Neutrophil (primary cell): ENCODE results near the gene TAF8.

Experiments used
- H3K27ac ChIP-seq: fragments of 200-600 bp; sonication (generic); 2 replicates; pipeline ENCODE4 v1.5.1; 2016; ENCODE audit warnings: mild to moderate bottlenecking, moderate library complexity
- H3K27me3 ChIP-seq: fragments of 200-600 bp; sonication (generic); 2 replicates; pipeline ENCODE4 v1.6.0; 2016; ENCODE audit warnings: mild to moderate bottlenecking
- H3K36me3 ChIP-seq: fragments of 200-600 bp; sonication (generic); 2 replicates; pipeline ENCODE4 v1.5.1; 2017
- H3K4me1 ChIP-seq, 2 experiments: fragments of 200-600 bp in 1 of 2; sonication (generic) in 1 of 2; 1 replicate in 1 of 2; 2 replicates in 1 of 2; pipeline versions ENCODE4 v1.5.1 to v1.6.1; 2013 to 2016; ENCODE audit warnings: low read depth in 1 of 2, low read length in 1 of 2, mild to moderate bottlenecking in 1 of 2, moderate library complexity in 1 of 2; ENCODE audit not compliant: control insufficient read depth in 1 of 2, insufficient read depth in 1 of 2
- H3K4me3 ChIP-seq, 2 experiments: fragments of 200-600 bp in 1 of 2; sonication (generic) in 1 of 2; 1 replicate in 1 of 2; 2 replicates in 1 of 2; pipeline ENCODE4 v1.5.1; 2013 to 2016; ENCODE audit warnings: low read depth in 1 of 2, low read length in 1 of 2, mild to moderate bottlenecking in 1 of 2, moderate library complexity in 1 of 2
- H3K9me3 ChIP-seq: fragments of 200-600 bp; sonication (generic); 2 replicates; pipeline ENCODE4 v1.5.1; 2016
- TF ChIP-seq, protein P1 (sequence below): fragments of 200-600 bp; sonication (generic); IDR thresholded peaks from 2 replicates; pipeline ENCODE4 v1.5.1; 2016; ENCODE audit warnings: antibody characterized with exemption

Gene TAF8

DNA sequence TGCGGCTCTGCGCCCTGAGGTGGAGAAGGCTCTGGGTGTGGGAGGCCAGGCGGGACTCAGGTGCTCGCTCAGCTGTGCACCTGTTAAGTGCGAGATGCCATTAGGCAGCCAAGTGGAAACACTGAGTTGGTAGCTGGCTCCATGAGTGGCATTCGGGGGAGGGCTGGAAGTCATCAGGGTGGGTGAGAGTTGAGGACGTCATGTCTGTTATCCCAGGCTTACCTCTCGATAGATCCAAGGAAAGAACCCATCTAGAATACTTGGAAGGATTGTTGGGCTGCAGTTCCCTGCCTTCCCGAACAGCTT is 41.3 kb downstream of the TAF8 start:
- no peaks in the 10 kb centered on the region for H3K4me1 ChIP-seq
- H3K4me3 ChIP-seq = no peak overlapping the region
- no peaks in the 10 kb centered on the region for H3K27me3 ChIP-seq
- H3K9me3 ChIP-seq = no peaks in the 10 kb centered on the region
- H3K36me3 ChIP-seq = peaks cover 3% of the 10 kb centered on the region
- TF ChIP-seq, protein P1, sequence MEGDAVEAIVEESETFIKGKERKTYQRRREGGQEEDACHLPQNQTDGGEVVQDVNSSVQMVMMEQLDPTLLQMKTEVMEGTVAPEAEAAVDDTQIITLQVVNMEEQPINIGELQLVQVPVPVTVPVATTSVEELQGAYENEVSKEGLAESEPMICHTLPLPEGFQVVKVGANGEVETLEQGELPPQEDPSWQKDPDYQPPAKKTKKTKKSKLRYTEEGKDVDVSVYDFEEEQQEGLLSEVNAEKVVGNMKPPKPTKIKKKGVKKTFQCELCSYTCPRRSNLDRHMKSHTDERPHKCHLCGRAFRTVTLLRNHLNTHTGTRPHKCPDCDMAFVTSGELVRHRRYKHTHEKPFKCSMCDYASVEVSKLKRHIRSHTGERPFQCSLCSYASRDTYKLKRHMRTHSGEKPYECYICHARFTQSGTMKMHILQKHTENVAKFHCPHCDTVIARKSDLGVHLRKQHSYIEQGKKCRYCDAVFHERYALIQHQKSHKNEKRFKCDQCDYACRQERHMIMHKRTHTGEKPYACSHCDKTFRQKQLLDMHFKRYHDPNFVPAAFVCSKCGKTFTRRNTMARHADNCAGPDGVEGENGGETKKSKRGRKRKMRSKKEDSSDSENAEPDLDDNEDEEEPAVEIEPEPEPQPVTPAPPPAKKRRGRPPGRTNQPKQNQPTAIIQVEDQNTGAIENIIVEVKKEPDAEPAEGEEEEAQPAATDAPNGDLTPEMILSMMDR = no peak
- H3K27ac ChIP-seq = no peak overlapping the region

DNA sequence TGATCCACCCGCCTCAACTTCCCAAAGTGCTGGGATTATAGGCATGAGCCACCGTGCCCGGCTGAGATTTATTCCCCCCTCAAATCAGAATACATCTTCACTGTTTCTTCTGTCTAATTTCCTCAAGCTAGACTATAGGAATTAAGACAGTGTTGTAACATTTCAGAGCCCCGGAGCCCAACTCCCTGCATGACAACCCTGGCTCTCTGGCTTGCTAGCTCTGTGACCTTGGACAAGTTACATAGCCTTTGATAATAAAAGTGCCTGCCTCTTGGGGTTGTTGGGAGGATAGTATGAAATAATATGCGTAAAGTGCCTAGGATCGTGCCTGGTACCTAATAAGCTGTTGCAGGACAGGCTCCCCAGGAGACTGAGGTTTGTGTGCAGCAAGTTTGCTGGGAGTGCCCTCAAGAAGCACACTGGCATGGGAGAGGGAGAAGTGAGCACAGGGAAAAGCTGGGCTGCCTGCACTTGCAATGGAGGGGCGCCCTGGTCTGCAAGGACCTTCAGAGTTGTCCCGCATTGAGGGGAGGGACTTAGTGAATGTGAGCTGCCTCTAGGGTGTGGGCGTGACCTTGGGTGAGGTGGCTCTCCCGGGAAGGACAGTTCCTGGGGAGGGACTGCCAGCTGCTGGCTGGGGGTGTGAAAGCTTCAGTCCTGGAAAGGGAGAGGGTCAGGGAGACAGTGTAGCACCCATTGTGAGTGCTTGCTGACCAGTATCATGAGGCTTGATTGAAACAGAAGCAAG is 43.4 kb downstream of the TAF8 start:
- Histone ChIP-seq H3K4me3 (no peak overlapping the region), H3K4me1 (no peaks in the 10 kb centered on the region), H3K9me3 (no peaks in the 10 kb centered on the region)

DNA sequence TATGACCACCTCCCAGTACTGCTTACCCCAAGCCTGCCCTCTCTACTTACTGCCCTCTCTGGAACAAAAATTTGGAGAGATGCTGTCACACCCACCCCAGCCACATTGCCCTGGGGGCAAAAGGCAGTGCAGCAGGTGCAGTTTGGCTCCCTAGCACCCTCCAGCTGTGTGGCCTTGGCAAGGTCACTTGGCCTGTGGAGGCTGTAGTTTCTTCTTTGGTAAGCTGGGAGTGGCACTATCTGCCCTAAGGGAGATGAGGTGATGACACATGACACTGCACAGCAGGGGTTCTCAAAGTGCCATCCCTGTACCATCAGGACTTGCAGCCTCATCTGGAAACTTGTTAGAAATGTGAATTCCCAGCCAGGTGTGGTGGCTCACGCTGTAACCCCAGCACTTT is 44.8 kb downstream of the TAF8 start:
- TF ChIP-seq, protein P1 = no peak
- Histone ChIP-seq H3K27me3 (no peaks in the 10 kb centered on the region), H3K9me3 (no peaks in the 10 kb centered on the region), H3K4me1 (no peaks in the 10 kb centered on the region), H3K27ac (no peak overlapping the region), H3K36me3 (no peaks in the 10 kb centered on the region), H3K4me3 (no peak overlapping the region)

More for the DNA sequence above, 43.4 kb downstream of the TAF8 start:
- H3K27me3 ChIP-seq = no peaks in the 10 kb centered on the region
- no peaks in the 10 kb centered on the region for H3K36me3 ChIP-seq
- H3K27ac ChIP-seq = no peak overlapping the region
- TF ChIP-seq, protein P1 = no peak

DNA sequence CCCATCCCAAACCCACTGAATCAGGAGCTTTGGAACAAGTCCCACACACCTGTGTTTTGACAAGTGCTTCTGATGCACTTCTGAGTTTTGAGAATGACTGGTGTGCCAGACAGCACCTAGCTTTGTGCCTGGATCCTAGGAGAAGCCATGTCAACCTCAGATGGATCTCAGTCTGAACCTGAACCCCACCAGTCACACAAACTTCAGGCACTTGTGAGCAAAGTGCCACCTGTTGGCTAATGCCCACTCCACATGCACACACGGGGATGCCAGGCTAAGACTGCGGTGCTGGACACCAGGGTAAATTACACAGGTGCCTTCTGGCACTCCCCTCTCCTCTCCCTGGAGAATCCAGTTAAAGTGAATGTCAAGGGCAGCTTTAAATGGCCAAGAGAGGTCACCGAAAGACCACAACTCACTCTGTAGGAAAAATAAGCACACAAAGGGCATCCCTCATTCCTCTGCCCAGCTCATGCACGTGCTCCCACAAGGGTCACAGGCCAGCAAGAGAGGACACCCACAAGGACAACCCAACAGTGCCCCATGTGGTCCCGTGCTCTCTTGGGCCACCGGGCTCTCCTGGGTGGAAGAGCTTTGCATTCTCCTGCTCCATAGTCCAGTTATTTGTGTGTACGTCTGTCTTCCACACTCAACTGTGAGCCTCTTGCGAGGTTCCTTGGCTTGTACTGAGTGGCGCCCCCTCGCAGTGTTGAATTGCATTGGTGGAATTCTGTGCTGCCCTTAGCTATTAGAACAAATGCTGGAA is 45.6 kb downstream of the TAF8 start:
- no peaks in the 10 kb centered on the region for H3K27me3 ChIP-seq
- no peaks in the 10 kb centered on the region for H3K36me3 ChIP-seq
- no peak overlapping the region for H3K27ac ChIP-seq
- TF ChIP-seq, protein P1 = no peak
- H3K4me1 ChIP-seq = no peaks in the 10 kb centered on the region
- H3K4me3 ChIP-seq = no peak overlapping the region
- H3K9me3 ChIP-seq = no peaks in the 10 kb centered on the region

DNA sequence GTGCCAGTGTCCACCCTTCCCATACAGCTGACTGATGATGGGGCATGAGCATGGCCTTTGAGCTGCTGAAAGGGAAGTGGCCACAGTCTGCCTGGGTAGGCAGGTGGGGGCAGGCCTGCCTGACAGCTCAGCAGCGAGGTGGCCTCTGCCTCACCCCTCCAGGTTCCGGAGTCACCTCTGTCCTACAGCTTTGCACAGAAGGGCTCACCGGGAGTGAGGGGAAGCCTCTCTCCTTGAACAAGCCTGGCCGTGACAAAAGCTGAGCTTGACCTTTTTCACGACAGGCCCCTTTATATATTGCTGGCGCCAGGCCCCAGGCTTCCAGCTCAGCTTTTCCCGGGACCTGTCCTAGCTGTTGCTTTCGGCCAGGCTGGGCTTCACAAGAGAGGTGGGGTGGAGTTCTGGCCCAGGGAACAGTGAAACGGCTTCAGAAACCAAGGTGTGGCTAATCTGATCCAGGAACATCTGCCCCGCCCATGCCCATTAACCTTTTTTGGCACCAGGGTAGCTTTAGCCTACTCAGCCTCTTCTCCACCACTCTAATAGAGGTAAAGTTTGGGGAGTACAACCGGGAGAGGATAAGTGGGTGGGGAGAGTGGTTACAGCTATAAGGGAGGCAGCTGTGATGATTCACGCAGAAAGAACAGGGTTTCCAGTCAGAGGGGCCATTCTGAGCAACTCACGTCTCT is 49.2 kb downstream of the TAF8 start:
- Histone ChIP-seq H3K4me1 (peaks cover 0 to 6% of the 10 kb centered on the region in 2 experiments), H3K9me3 (no peaks in the 10 kb centered on the region), H3K4me3 (no peak overlapping the region), H3K27me3 (peaks cover 20% of the 10 kb centered on the region), H3K36me3 (no peaks in the 10 kb centered on the region), H3K27ac (no peak overlapping the region)
- TF ChIP-seq, protein P1 = no peak
